ENCODE measurements around the gene CORIN. TPM values are rescaled to one million over a fixed set of nuclear protein-coding genes. Genes with fewer than 3 reads are reported as not detected.
"Not testable (repeated sequence)": the region's sequence is repeated elsewhere in the genome, so short reads cannot be mapped to it uniquely, and the experiment has no call there.

The CORIN gene
- total and polyA plus RNA-seq, 4 donors = 0.15 to 9.1 (median 1.0) TPM

DNA sequence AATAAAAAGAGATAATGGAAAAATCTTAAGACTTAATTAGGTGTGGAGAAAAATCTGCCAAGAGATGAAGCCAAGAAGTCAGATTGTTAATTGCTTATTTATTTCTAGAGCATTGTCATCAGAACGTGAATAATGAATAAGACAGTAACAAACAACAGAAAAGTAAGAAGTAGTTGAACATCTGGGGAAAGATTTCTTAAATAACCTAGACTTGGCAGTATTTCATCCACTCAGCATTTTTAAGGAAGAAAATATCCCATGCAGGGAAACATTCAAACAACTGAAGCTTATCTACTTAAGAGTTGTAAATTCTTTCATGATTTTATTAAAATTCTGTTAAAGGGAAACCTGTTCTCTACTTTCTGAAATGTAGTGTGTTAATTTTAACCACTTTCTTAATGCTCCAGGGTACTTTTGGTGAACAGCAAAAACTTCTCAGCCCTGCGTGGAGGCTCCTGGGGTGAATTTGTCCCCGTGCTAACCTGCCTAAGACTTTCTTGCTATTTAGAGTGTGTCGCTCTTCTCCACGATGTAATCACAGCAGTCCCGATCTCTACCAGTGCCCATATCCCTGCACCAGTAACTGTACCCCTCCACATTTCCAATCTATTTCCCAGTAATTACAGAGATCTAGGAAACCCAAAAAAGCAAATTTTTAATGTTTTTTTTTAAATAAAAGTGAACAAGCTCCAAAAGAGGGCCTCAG lies 124.6 kb downstream of the CORIN start:
- ATAC-seq (ENCODE audit: insufficient read depth, low FRiP score) = no peak
- WGBS, 2 donors = 65 to 70% methylated on average over 6 of the region's 6 CpGs
- no peaks in the 10 kb centered on the region for H3K27me3 ChIP-seq (ENCODE audit: control insufficient read depth in 3 of 3, insufficient read depth in 3 of 3, low read length in 2 of 3)
- H3K4me3 ChIP-seq = no peak overlapping the region
- H3K27ac ChIP-seq (ENCODE audit: low read depth in 1 of 2, low read length in 1 of 2) = no peak overlapping the region
- H3K9ac ChIP-seq (ENCODE audit: insufficient read depth in 1 of 2, low read length in 2 of 2) = no peak overlapping the region
- H3K4me1 ChIP-seq (ENCODE audit: control insufficient read depth in 5 of 5, insufficient read depth in 5 of 5, low read length in 5 of 5) = peaks cover 0 to 17% (median 5%) of the 10 kb centered on the region in 5 donors
- TF ChIP-seq, protein P1, sequence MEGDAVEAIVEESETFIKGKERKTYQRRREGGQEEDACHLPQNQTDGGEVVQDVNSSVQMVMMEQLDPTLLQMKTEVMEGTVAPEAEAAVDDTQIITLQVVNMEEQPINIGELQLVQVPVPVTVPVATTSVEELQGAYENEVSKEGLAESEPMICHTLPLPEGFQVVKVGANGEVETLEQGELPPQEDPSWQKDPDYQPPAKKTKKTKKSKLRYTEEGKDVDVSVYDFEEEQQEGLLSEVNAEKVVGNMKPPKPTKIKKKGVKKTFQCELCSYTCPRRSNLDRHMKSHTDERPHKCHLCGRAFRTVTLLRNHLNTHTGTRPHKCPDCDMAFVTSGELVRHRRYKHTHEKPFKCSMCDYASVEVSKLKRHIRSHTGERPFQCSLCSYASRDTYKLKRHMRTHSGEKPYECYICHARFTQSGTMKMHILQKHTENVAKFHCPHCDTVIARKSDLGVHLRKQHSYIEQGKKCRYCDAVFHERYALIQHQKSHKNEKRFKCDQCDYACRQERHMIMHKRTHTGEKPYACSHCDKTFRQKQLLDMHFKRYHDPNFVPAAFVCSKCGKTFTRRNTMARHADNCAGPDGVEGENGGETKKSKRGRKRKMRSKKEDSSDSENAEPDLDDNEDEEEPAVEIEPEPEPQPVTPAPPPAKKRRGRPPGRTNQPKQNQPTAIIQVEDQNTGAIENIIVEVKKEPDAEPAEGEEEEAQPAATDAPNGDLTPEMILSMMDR (IDR thresholded peaks at IDR 0.05; ENCODE audit: control extremely low read depth, extremely low read depth) = no peak
- no peaks in the 10 kb centered on the region for H3K9me3 ChIP-seq (ENCODE audit: control insufficient read depth in 4 of 4, insufficient read depth in 3 of 4, low read length in 3 of 4)
- peak in 1 of 3 donors; percentile 51 for DNase-seq
- H3K36me3 ChIP-seq (ENCODE audit: control insufficient read depth in 4 of 4, insufficient read depth in 4 of 4, low read length in 4 of 4) = peaks cover 0 to 2% (median 0%) of the 10 kb centered on the region in 4 donors

DNA sequence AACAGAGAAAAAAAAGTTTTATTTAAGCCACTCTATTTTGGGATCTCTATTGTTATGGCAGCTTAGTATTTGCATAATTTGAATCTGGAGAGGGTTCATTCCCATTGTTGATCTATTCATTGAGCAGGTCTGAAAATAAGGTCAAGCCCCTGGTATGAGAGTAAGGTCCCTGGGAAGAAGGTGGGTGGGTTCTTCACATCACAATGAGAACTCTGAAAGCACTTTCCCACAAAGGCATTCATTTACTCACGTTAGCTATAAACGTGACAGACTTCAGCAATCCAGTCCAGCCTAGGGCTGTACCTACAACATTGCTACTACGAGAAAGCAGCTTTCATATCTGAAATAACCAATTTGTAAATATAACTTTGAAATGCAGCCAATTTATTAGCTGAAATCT lies 126.2 kb downstream of the CORIN start:
- H3K9ac ChIP-seq (ENCODE audit: insufficient read depth in 1 of 2, low read length in 2 of 2) = no peak overlapping the region
- DNase-seq = no peak
- no peak overlapping the region for H3K4me3 ChIP-seq
- WGBS, 2 donors = 53 to 76% methylated on average over 3 of the region's 3 CpGs
- no peaks in the 10 kb centered on the region for H3K27me3 ChIP-seq (ENCODE audit: control insufficient read depth in 3 of 3, insufficient read depth in 3 of 3, low read length in 2 of 3)
- H3K9me3 ChIP-seq (ENCODE audit: control insufficient read depth in 4 of 4, insufficient read depth in 3 of 4, low read length in 3 of 4) = no peaks in the 10 kb centered on the region
- TF ChIP-seq, protein P1 (IDR thresholded peaks at IDR 0.05; ENCODE audit: control extremely low read depth, extremely low read depth) = no peak
- no peaks in the 10 kb centered on the region for H3K36me3 ChIP-seq (ENCODE audit: control insufficient read depth in 4 of 4, insufficient read depth in 4 of 4, low read length in 4 of 4)
- ATAC-seq (ENCODE audit: insufficient read depth, low FRiP score) = no peak
- no peak overlapping the region for H3K27ac ChIP-seq (ENCODE audit: low read depth in 1 of 2, low read length in 1 of 2)
- peaks cover 0 to 17% (median 5%) of the 10 kb centered on the region in 5 donors for H3K4me1 ChIP-seq (ENCODE audit: control insufficient read depth in 5 of 5, insufficient read depth in 5 of 5, low read length in 5 of 5)

DNA sequence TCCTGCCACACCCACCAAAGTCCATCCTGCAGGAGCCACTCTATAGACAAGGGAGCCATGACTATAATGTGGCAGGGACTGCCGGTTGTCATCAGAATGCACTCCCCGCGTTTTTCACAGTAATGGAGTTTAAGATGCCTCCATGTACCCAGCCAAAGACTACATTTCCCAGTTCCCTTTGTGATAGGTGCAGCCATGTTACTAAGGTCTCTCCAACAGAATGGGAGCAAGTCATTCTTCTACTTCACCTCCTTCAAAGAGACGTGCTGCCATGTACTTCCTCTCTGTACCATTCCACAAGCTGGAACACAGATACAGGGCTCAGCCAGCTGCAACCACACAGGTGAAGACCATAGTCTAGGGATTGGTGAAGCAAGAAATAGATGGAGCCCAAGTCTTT lies 126.7 kb downstream of the CORIN start:
- no peak overlapping the region for H3K4me3 ChIP-seq
- no peaks in the 10 kb centered on the region for H3K27me3 ChIP-seq (ENCODE audit: control insufficient read depth in 3 of 3, insufficient read depth in 3 of 3, low read length in 2 of 3)
- peaks cover 0 to 17% (median 3%) of the 10 kb centered on the region in 5 donors for H3K4me1 ChIP-seq (ENCODE audit: control insufficient read depth in 5 of 5, insufficient read depth in 5 of 5, low read length in 5 of 5)
- no peaks in the 10 kb centered on the region for H3K36me3 ChIP-seq (ENCODE audit: control insufficient read depth in 4 of 4, insufficient read depth in 4 of 4, low read length in 4 of 4)
- H3K27ac ChIP-seq (ENCODE audit: low read depth in 1 of 2, low read length in 1 of 2) = no peak overlapping the region
- no peak overlapping the region for H3K9ac ChIP-seq (ENCODE audit: insufficient read depth in 1 of 2, low read length in 2 of 2)
- TF ChIP-seq, protein P1 (IDR thresholded peaks at IDR 0.05; ENCODE audit: control extremely low read depth, extremely low read depth) = no peak
- ATAC-seq (ENCODE audit: insufficient read depth, low FRiP score) (no peak), DNase-seq (no peak)
- H3K9me3 ChIP-seq (ENCODE audit: control insufficient read depth in 4 of 4, insufficient read depth in 3 of 4, low read length in 3 of 4) = no peaks in the 10 kb centered on the region
- whole genome bisulfite sequencing, 2 donors = 88 to 91% methylated on average over 4 of the region's 4 CpGs

DNA sequence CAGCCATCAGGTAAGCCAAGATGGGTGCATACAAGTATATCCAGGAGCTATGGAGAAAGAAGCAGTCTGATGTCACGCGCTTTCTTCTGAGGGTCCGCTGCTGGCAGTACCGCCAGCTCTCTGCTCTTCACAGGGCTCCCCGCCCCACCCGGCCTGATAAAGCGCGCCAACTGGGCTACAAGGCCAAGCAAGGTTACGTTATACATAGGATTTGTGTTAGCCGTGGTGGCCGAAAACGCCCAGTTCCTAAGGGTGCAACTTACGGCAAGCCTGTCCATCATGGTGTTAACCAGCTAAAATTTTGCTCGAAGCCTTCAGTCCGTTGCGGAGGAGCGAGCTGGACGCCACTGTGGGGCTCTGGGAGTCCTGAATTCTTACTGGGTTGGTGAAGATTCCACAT lies 131.5 kb downstream of the CORIN start:
- not testable (repeated sequence) for DNase-seq

More for the DNA sequence above, 131.5 kb downstream of the CORIN start:
- H3K9me3 ChIP-seq (ENCODE audit: control insufficient read depth in 4 of 4, insufficient read depth in 3 of 4, low read length in 3 of 4); H3K9ac ChIP-seq (ENCODE audit: insufficient read depth in 1 of 2, low read length in 2 of 2); H3K27ac ChIP-seq (ENCODE audit: low read depth in 1 of 2, low read length in 1 of 2); H3K36me3 ChIP-seq (ENCODE audit: control insufficient read depth in 4 of 4, insufficient read depth in 4 of 4, low read length in 4 of 4); ATAC-seq (ENCODE audit: insufficient read depth, low FRiP score); H3K27me3 ChIP-seq (ENCODE audit: control insufficient read depth in 3 of 3, insufficient read depth in 3 of 3, low read length in 2 of 3); H3K4me3 ChIP-seq: not testable (repeated sequence)
- 96 to 97% methylated on average over 18 of the region's 18 CpGs for WGBS, 2 donors
- peaks cover 0 to 26% (median 16%) of the 10 kb centered on the region in 5 donors for H3K4me1 ChIP-seq (ENCODE audit: control insufficient read depth in 5 of 5, insufficient read depth in 5 of 5, low read length in 5 of 5)

Data from lung (tissue), 12 donors.